ENCODE measurements around the gene TMPRSS11E. TPM values are rescaled to one million over a fixed set of nuclear protein-coding genes. Genes with fewer than 3 reads are reported as not detected.
"Not testable (repeated sequence)": the region's sequence is repeated elsewhere in the genome, so short reads cannot be mapped to it uniquely, and the experiment has no call there.

The TMPRSS11E gene
- total RNA-seq, 2 experiments from 2014 or later, result not detected

- H3K27me3 Mint-ChIP-seq; H3K4me3 Mint-ChIP-seq; H3K9me3 Mint-ChIP-seq; CTCF ChIA-PET; H3K36me3 Mint-ChIP-seq; POLR2A ChIA-PET; H3K27ac Mint-ChIP-seq; intact Hi-C loops (cut with micrococcal nuclease); H3K4me1 Mint-ChIP-seq (ENCODE audit: low read depth); DNase-seq: not testable (repeated sequence)
These were observed 75.0 kb downstream of the TMPRSS11E start for GRCh38 chr4:68522232-68522631.

- intact Hi-C loops (cut with micrococcal nuclease), result no loop called here
- POLR2A ChIA-PET, result no interaction called here
- Mint-ChIP-seq H3K27me3 (peaks cover 9% of the 10 kb centered on the region), H3K4me3 (no peak overlapping the region), H3K4me1 (ENCODE audit: low read depth) (no peaks in the 10 kb centered on the region), H3K9me3 (peaks cover 16% of the 10 kb centered on the region), H3K27ac (no peak overlapping the region), H3K36me3 (peaks cover 3% of the 10 kb centered on the region)
- no peak for DNase-seq
- CTCF ChIA-PET, result no interaction called here
These were observed 88.7 kb downstream of the TMPRSS11E start for GRCh38 chr4:68535974-68536373.

DNA sequence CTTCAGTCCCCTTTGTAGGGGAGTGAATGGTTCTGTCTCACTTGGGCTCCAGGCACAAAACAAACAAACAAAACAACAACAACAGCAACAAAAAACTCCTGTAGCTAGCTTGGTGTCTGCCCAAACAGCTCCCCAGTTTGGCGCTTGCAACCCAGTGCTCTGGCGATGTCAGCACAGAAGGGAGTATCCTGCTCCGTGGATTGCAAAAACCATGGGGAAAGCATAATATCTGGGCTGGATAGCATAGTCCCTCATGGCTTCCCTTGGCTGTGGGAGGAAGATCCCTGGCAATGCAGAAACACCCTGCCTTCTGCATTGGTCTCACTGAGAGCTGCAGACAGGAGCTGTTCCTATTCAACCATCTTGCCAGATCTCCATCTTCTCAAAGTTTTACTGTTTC is 89.1 kb downstream of the TMPRSS11E start:
- Mint-ChIP-seq H3K27ac (no peak overlapping the region), H3K9me3 (peaks cover 12% of the 10 kb centered on the region), H3K36me3 (peaks cover 3% of the 10 kb centered on the region), H3K27me3 (peaks cover 9% of the 10 kb centered on the region), H3K4me3 (no peak overlapping the region), H3K4me1 (ENCODE audit: low read depth) (no peaks in the 10 kb centered on the region)
- intact Hi-C loops (cut with micrococcal nuclease), result no loop called here
- no peak for DNase-seq
- ChIA-PET CTCF (no interaction called here), POLR2A (no interaction called here)

GRCh38 chr4:68542742-68543141 is 95.5 kb downstream of the TMPRSS11E start:
- intact Hi-C loops (cut with micrococcal nuclease); H3K4me1 Mint-ChIP-seq (ENCODE audit: low read depth); CTCF ChIA-PET; H3K27ac Mint-ChIP-seq; POLR2A ChIA-PET; DNase-seq; H3K9me3 Mint-ChIP-seq; H3K36me3 Mint-ChIP-seq; H3K4me3 Mint-ChIP-seq: not testable (repeated sequence)
- peaks cover 19% of the 10 kb centered on the region for H3K27me3 Mint-ChIP-seq

Other genes starting within 250 kb of the TMPRSS11E start
- not detected for gene TMPRSS11B, start 201.8 kb upstream of the TMPRSS11E start, total RNA-seq
- 10 to 100 TPM; 66.8 to 68.5 TPM for gene YTHDC1, start 97.4 kb upstream of the TMPRSS11E start, total RNA-seq
- not detected for gene UGT2B17, start 128.9 kb downstream of the TMPRSS11E start, total RNA-seq
- gene UGT2B15, start 223.2 kb downstream of the TMPRSS11E start, total RNA-seq, result not detected

Measured in activated CD4-positive, alpha-beta memory T cell treated with anti-CD3 and anti-CD28 coated beads for 36 hours (primary cell).